ENCODE measurements around the gene TTLL9. TPM values are rescaled to one million over a fixed set of nuclear protein-coding genes. Genes with fewer than 3 reads are reported as not detected.
A peak's percentile ranks its signal among the peaks of the same experiment; 100 is the strongest.

TTLL9 gene
- total RNA-seq, 4 donors from 2014 or later: 0.49 to 0.68 TPM; not detected in 2

DNA sequence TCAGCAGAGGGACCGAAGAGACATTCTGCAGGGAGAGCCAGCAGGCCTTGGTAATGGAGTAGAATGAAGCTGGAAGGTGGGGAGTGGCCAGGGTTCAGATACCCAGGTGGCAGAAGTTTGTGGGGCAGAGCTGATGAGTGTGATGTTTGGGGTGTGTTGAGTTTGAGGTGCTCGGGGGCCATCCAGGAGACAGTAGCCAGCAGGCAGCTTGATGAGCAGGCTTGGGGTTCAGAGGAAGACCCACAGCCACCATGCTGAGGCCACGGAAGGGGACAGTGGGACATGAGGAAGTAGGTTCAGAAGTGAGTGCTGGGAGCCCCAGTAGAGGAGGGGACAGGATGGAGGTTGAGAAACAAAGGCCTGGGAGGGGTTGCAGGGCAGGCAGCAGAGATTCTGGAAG lies 13.9 kb upstream of the TTLL9 start:
- peaks cover 19% of the 10 kb centered on the region for H3K4me1 ChIP-seq
- H3K4me3 ChIP-seq: no peak overlapping the region
- peaks cover 30% of the 10 kb centered on the region for H3K27me3 ChIP-seq
- H3K27ac ChIP-seq: no peak overlapping the region
- H3K36me3 ChIP-seq: no peaks in the 10 kb centered on the region
- DNase-seq (ENCODE audit: low spot score in 2 of 2): peak in 1 of 2 donors; percentile 20
- TF ChIP-seq, protein P1, sequence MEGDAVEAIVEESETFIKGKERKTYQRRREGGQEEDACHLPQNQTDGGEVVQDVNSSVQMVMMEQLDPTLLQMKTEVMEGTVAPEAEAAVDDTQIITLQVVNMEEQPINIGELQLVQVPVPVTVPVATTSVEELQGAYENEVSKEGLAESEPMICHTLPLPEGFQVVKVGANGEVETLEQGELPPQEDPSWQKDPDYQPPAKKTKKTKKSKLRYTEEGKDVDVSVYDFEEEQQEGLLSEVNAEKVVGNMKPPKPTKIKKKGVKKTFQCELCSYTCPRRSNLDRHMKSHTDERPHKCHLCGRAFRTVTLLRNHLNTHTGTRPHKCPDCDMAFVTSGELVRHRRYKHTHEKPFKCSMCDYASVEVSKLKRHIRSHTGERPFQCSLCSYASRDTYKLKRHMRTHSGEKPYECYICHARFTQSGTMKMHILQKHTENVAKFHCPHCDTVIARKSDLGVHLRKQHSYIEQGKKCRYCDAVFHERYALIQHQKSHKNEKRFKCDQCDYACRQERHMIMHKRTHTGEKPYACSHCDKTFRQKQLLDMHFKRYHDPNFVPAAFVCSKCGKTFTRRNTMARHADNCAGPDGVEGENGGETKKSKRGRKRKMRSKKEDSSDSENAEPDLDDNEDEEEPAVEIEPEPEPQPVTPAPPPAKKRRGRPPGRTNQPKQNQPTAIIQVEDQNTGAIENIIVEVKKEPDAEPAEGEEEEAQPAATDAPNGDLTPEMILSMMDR (IDR thresholded peaks at IDR 0.05): no peak
- no peak for TF ChIP-seq POLR2A (IDR thresholded peaks at IDR 0.05)
- no peak for TF ChIP-seq EP300 (IDR thresholded peaks at IDR 0.05)
- TF ChIP-seq POLR2AphosphoS5 (IDR thresholded peaks at IDR 0.05): no peak
- no peaks in the 10 kb centered on the region for H3K9me3 ChIP-seq
- 68% methylated on average over 3 of the region's 3 CpGs for WGBS

DNA sequence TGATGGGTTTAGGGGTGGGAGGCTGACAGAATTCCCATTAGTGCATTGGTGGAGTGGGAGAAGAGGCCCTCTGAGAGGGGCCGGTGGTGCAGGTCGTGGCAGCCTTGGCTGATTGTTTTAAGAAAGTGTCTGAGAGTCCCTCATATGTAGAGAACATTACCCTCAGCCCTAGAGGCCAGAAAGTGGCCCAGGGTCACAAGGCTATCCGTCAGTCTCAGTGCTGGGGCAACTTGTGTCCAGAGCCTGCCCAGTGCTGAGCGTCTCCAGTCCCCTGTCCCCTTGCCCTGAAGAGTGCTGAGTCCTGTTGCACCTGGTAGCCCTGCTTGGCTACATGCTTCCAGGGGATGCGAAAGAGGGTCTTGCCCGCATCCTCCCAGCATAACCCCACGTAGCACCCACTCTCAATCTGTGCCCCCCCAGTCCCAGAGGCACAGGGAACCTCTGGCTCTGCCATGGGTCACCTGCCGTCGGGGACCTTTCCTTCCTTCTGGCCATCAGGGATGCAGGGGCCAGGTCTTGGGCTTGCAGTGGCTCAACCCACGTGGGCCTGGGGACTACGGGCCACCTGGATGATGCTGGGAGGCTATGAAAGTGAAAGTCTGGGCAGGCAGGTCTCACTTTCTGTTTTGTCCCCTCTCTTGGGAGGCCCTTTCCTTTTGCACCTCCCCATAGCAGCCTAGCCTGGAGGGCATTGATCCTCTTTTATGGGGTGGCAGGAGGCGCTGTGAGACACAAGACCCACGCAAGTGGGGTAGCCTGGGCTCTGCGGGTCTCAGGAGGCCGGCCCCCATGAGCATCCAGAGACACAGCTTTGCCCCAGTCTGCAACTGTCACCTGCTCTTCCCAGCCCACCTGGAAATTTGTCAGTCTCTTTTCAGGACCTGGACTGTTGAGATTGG lies 12.3 kb upstream of the TTLL9 start:
- peaks cover 20% of the 10 kb centered on the region for H3K27me3 ChIP-seq

DNA sequence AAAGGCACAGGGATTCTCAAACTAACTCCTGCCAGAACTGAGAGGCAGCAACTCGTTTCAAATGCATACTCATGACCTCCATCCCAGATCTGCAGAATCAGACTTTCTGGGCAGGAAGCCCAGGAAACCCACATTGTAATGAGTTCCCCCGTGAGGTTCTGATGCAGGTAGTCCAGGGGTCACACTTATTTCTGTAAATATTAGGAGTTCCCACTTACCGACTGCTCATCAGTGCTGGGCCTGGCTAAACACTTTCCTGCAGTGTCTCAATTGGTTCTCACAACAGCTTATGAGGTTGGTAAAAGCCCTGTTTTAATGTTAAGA lies 11.7 kb upstream of the TTLL9 start:
- no peaks in the 10 kb centered on the region for H3K9me3 ChIP-seq
- no peak for TF ChIP-seq POLR2A (IDR thresholded peaks at IDR 0.05)
- H3K27me3 ChIP-seq: peaks cover 20% of the 10 kb centered on the region
- 64% methylated on average over 2 of the region's 3 CpGs for WGBS
- peak in 1 of 2 donors; percentile 6 for DNase-seq (ENCODE audit: low spot score in 2 of 2)
- H3K36me3 ChIP-seq: no peaks in the 10 kb centered on the region
- H3K4me3 ChIP-seq: no peak overlapping the region
- peaks cover 19% of the 10 kb centered on the region for H3K4me1 ChIP-seq
- H3K27ac ChIP-seq: no peak overlapping the region

More for the DNA sequence above, 12.3 kb upstream of the TTLL9 start:
- Histone ChIP-seq H3K36me3 (no peaks in the 10 kb centered on the region), H3K4me3 (no peak overlapping the region), H3K4me1 (peaks cover 19% of the 10 kb centered on the region), H3K27ac (no peak overlapping the region), H3K9me3 (no peaks in the 10 kb centered on the region)
- WGBS: 86% methylated on average over 13 of the region's 15 CpGs
- no peak for TF ChIP-seq EP300 (IDR thresholded peaks at IDR 0.05)
- TF ChIP-seq, protein P1 (IDR thresholded peaks at IDR 0.05): no peak
- peak in 1 of 2 donors; percentile 41 for DNase-seq (ENCODE audit: low spot score in 2 of 2)

- Histone ChIP-seq H3K27me3 (peaks cover 20% of the 10 kb centered on the region), H3K36me3 (no peaks in the 10 kb centered on the region), H3K9me3 (no peaks in the 10 kb centered on the region), H3K4me3 (no peak overlapping the region), H3K4me1 (peaks cover 19% of the 10 kb centered on the region), H3K27ac (no peak overlapping the region)
- 92% methylated on average over 5 of the region's 5 CpGs for WGBS
- TF ChIP-seq, protein P1 (IDR thresholded peaks at IDR 0.05): no peak
- TF ChIP-seq EP300 (IDR thresholded peaks at IDR 0.05): no peak
- TF ChIP-seq POLR2A (IDR thresholded peaks at IDR 0.05): no peak
- TF ChIP-seq POLR2AphosphoS5 (IDR thresholded peaks at IDR 0.05): no peak
- DNase-seq (ENCODE audit: low spot score in 2 of 2): peak; percentile 42 to 57
Measured at GRCh38 chr20:31859266-31859997, 11.0 kb upstream of the TTLL9 start.

DNA sequence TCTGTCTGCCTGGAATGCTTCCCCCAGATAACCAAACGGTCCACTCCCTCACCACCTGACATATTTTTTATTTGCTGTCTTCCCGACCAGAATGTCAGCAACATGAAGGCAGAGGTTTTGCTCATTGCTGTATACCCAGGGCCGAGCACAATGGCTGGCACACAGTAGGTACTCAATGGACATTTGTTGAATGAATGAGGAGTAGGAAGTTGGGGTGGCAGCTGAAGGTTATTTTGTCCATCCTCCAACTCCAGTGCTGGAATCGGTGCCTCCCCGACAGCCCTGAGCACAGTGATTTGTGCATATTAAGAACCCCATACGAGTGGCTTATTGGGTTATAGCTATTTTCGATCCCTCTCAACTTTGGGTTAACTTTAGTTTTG lies 10.4 kb upstream of the TTLL9 start:
- Histone ChIP-seq H3K4me3 (no peak overlapping the region), H3K9me3 (no peaks in the 10 kb centered on the region), H3K27ac (no peak overlapping the region), H3K36me3 (no peaks in the 10 kb centered on the region), H3K27me3 (peaks cover 20% of the 10 kb centered on the region), H3K4me1 (peaks cover 19% of the 10 kb centered on the region)
- TF ChIP-seq POLR2AphosphoS5 (IDR thresholded peaks at IDR 0.05) (no peak), EP300 (IDR thresholded peaks at IDR 0.05) (no peak), POLR2A (IDR thresholded peaks at IDR 0.05) (no peak)
- TF ChIP-seq, protein P1 (IDR thresholded peaks at IDR 0.05): no peak
- peak in 1 of 2 donors; percentile 44 for DNase-seq (ENCODE audit: low spot score in 2 of 2)
- 53% methylated on average over 7 of the region's 7 CpGs for WGBS

Measured in suprapubic skin (tissue), 4 donors.